ENCODE results near the gene USP35. TPM values are rescaled to one million over a fixed set of nuclear protein-coding genes. Genes with fewer than 3 reads are reported as not detected.
"Not testable (repeated sequence)": the region's sequence is repeated elsewhere in the genome, so short reads cannot be mapped to it uniquely, and the experiment has no call there.

Gene USP35
- total RNA-seq, 2 donors from 2014 or later = 7.2 to 7.9 TPM

DNA sequence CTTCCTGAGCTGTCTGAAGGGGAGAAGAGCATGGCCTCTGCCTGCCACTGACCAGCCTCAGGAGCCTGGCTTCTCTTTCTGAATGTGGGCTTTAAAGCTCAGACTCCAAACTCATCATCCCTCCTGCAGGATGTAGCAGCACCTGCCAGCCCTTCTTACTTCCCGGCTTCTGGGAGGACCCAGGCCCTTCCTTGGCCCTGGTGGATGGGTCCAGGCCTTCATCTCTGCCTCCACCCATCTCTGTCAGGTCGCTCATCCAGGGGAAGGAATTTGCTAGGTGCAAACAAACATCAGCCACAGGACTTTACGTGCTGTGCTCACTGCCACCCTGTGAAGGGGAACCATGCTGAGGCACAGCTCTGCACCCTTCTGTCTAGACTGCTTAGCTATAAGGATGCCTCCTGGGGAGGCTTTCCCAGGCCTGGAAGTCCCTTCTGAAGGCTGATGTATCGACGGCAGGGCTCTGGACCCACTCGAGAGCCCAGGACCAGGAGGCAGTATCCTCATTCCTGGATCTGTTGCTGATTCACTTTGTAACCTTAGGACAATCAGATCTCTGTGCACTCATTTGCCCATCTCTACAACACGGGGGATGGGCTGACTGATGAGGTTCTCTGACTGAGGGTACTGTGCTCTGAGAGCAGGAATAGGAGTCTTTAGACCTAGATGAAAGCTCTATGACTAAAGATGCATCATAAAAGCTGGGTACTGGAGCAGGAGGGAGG lies 30.9 kb downstream of the USP35 start:
- Mint-ChIP-seq H3K27ac (no peak overlapping the region), H3K36me3 (no peaks in the 10 kb centered on the region), H3K27me3 (no peaks in the 10 kb centered on the region), H3K4me1 (ENCODE audit: low read depth in 2 of 2) (peaks cover 0 to 3% of the 10 kb centered on the region in 2 donors), H3K9me3 (no peaks in the 10 kb centered on the region), H3K4me3 (no peak overlapping the region)
- DNase-seq (ENCODE audit: low spot score) (no peak), ATAC-seq (no peak)

DNA sequence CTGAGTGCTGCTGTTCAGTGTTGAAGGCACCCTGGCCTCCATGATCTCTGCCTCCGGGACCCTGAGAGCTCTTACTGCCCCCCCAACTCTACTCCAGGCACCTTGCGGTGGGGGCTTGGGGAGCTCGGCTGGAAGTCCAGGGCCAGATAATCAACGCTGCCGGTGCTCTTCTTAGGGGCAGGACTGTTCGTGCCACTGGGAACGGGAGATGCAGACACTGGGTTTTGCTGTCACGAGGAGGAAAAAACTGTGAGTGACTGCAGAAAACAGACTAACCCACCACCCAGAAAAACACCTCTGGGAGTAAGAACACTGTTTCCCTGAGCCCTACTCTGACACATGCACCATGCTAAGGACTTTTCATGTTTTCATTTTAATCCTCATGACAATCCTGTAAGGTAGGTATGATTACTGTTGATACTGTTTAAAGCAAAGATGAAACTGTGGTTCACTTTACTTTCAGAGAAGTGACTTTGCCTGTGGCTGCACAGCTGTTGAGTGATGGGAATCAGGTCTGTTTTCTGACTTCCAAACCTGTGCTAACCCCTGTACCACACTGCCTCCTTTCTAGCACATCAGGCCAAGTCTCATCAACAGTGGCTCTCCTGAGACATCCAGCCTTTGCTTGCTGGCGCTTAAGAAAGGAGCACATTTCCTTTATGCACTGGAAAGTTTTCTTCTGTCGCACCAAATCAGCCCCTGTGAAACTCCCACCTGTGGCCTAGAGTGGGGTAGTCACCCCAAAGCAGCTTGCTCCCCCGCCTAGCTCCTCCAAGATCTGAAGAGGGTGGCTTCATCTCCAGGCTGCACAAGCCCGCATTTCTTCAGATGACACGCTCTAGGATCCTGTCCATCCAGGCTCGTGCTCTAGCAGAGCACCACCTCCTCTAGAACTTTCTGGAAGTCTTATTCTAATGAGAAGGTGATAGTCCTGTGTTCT lies 31.8 kb downstream of the USP35 start:
- H3K27ac Mint-ChIP-seq = no peak overlapping the region
- no peaks in the 10 kb centered on the region for H3K27me3 Mint-ChIP-seq
- no peaks in the 10 kb centered on the region for H3K36me3 Mint-ChIP-seq
- ATAC-seq (no peak), DNase-seq (ENCODE audit: low spot score) (no peak)
- H3K9me3 Mint-ChIP-seq = no peaks in the 10 kb centered on the region
- H3K4me3 Mint-ChIP-seq = no peak overlapping the region
- H3K4me1 Mint-ChIP-seq (ENCODE audit: low read depth in 2 of 2) = peaks cover 0 to 3% of the 10 kb centered on the region in 2 donors

DNA sequence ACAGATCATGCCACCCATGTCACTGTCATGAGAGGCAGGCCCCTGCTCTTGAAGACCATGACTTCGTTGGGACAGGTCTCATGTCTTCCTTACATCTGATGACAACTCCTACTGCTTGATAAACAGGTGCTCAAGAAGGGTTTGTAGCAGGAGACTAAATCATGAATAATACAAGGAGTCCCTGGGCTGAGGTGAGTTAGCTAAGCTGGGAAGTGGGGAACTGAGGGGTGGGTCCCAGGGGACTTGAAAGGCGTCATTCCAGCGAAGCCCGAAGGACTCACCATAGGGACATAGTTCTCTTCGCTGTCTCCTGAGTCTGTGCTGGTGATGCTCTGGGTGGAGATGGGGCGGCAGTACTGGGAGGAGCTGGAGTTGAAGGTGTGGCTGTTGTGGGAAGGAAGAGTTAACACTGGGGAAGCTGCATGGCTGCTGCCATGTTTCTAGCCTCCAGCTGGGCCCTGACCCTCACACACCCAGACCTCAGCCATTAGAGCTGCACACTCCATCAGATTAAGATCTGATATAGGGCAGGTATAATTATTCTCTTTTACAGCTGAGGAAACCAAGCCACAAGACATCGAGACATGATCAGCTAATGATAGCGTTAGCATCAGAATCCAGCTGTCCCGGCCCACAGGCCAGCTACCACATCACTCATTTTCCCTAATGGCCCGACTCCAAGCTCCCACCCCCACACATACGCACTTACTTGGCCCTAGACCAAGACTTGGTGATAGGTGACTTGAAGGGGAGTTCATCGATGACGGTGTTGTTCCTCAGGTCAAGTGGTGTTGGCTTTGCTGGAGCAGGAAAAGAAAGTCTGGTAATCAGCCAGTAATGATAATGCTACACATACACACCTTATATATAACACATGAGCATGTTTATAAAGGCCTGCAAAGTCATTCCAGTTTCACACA lies 32.9 kb downstream of the USP35 start:
- DNase-seq (ENCODE audit: low spot score) (no peak), ATAC-seq (no peak)
- Mint-ChIP-seq H3K4me3 (no peak overlapping the region), H3K36me3 (no peaks in the 10 kb centered on the region), H3K4me1 (ENCODE audit: low read depth in 2 of 2) (peaks cover 0 to 3% of the 10 kb centered on the region in 2 donors), H3K9me3 (no peaks in the 10 kb centered on the region), H3K27me3 (no peaks in the 10 kb centered on the region), H3K27ac (no peak overlapping the region)

DNA sequence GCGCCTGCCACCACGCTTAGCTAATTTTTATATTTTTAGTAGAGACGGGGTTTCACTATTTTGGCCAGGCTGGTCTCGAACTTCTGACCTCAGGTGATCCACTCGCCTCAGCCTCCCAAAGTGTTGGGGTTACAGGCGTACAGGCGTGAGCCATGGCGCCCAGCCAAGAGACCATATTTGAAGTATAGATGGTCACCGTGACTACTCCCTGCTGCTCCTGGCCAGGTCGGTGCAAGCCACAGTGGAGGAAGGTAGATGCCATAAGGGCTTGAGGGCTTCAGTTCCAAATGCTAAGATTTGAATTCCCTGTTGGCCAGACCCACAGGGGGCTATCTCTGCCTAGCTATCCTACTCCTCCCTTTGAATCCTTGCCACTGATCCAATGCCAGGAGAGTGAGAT lies 34.0 kb downstream of the USP35 start:
- H3K36me3 Mint-ChIP-seq; DNase-seq (ENCODE audit: low spot score); H3K9me3 Mint-ChIP-seq; ATAC-seq; H3K27me3 Mint-ChIP-seq; H3K4me1 Mint-ChIP-seq (ENCODE audit: low read depth in 2 of 2); H3K4me3 Mint-ChIP-seq; H3K27ac Mint-ChIP-seq: not testable (repeated sequence)

DNA sequence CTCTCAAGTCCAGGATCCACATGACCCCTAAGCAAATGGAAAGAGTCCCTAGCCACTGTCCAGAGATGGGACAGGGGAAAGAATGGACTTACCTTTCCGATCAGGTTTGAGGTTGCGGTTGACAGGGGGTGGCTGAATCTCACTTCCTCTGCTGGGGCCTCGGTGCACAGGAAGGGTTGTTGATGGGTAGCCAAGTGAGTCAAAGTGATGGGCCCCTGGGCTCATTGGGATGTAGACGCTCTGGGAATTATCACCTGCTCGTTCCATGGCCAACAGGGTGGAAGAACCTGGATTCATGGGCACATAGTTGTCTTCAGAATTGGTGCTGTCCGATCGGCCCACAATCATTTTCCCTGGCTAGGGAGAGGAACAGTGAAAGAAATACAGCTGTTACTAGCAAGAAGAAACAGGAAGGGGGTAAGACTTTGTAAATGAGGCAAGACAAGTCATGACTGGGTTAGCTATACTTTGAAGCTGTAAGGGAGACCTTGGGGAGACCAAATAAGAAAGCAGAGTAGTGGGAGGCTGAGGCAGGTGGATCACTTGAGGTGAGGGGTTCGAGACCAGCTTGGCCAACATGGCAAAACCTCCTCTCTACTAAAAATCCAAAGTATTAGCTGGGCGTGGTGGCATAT lies 34.7 kb downstream of the USP35 start:
- no peaks in the 10 kb centered on the region for H3K9me3 Mint-ChIP-seq
- H3K27ac Mint-ChIP-seq = no peak overlapping the region
- no peaks in the 10 kb centered on the region for H3K36me3 Mint-ChIP-seq
- DNase-seq (ENCODE audit: low spot score) (no peak), ATAC-seq (no peak)
- no peaks in the 10 kb centered on the region for H3K4me1 Mint-ChIP-seq (ENCODE audit: low read depth in 2 of 2)
- H3K27me3 Mint-ChIP-seq = no peaks in the 10 kb centered on the region
- H3K4me3 Mint-ChIP-seq = no peak overlapping the region

DNA sequence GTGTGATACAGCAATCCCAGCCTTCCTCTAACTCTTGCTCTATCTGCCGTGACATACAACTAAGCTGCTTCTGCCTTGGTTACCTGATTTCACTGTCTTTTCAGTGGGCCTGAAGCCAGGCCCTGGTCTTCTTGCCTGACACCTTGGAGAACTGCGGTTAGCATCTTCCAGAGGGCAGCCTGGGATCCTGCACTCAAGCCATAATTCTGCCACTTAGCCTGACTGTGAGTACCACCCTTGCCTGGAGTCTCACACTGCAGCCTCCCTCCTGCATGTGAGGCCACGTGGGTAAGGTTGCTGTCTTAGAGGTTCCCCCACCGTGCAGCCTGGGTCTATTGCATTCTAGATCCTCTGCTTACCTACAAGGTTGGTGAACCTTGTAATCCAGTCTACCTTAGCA lies 35.8 kb downstream of the USP35 start:
- H3K36me3 Mint-ChIP-seq = no peaks in the 10 kb centered on the region
- H3K27me3 Mint-ChIP-seq = no peaks in the 10 kb centered on the region
- ATAC-seq = no peak
- H3K4me1 Mint-ChIP-seq (ENCODE audit: low read depth in 2 of 2) = no peaks in the 10 kb centered on the region
- no peaks in the 10 kb centered on the region for H3K9me3 Mint-ChIP-seq
- no peak overlapping the region for H3K27ac Mint-ChIP-seq
- DNase-seq (ENCODE audit: low spot score) = no peak
- no peak overlapping the region for H3K4me3 Mint-ChIP-seq

DNA sequence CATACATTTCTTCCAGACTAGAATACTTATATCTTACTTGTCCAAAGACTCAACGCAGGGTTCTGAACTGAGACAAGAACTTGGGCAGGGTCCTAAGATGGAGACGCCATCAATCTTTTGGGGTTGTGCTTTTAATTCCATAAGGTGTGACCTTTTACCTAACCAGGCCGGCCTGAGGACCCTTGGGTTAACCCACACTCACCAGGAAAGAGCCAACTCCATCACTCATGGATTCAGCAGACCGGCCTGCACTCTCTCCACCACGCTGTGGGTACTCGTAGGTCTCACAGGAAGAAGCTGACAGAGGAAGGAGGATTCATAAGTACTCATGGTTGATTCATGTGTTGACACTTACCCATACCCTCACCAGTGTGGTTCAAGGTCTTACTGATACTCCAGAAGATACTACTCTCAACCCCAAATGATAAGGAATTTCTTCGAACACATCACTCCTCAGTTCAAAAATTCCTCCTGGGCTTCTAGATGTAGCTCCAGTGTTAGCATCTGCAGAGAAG lies 36.2 kb downstream of the USP35 start:
- Mint-ChIP-seq H3K27ac (no peak overlapping the region), H3K4me3 (no peak overlapping the region)

DNA sequence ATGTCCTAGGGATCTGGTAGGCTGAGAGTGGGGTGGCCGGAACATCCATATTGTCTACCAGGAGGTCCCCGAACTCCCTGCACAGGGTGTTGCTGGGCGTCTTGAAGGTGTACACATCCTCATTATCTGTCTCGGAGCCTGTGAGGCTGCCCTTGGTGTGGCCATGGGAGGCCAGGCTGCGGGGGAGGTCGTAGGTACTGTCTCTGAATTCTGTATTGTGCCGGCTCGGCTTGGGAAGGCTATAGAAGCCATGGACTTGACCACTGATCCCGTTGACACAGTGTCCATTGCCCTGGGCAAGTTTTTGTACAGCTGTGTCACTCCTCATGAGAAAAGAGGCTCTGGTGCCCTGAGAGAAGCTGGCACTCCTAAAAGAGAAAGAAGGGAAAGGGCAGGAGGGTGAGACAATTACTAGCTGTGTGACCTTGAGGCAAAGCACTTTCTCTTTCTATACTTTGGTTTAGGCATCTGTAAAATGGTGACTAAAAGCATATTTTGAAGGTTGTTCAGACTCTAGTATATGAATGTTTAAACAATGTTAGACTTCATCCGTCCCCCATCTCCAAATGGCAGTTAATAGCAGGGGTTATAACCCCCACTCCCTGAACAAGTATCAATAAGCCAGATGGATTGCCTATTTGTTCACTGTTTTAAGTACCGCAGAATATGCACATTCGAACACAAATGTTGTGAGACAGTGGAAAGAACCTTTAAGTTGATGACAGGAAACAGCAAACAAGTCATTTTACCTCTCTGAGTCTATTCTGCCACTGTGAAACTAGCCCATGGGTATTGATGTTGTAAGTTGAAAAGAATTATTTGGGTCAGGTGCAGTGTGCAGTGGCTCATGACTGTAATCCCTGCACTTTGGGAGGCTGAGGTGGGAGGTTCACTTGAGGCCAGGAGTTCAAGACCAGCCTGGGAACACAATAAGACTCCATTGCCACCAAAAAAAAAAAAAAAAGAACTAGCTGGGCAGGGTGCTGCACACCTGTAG lies 38.3 kb downstream of the USP35 start:
- H3K4me3 Mint-ChIP-seq = no peak overlapping the region
- no peaks in the 10 kb centered on the region for H3K36me3 Mint-ChIP-seq
- no peaks in the 10 kb centered on the region for H3K4me1 Mint-ChIP-seq (ENCODE audit: low read depth in 2 of 2)
- ATAC-seq (no peak), DNase-seq (ENCODE audit: low spot score) (no peak)
- H3K27ac Mint-ChIP-seq = peak overlapping the region in 1 of 2 donors; percentile 18
- H3K27me3 Mint-ChIP-seq = no peaks in the 10 kb centered on the region
- H3K9me3 Mint-ChIP-seq = no peaks in the 10 kb centered on the region

More for the DNA sequence above, 36.2 kb downstream of the USP35 start:
- H3K36me3 Mint-ChIP-seq = no peaks in the 10 kb centered on the region
- no peaks in the 10 kb centered on the region for H3K27me3 Mint-ChIP-seq
- H3K4me1 Mint-ChIP-seq (ENCODE audit: low read depth in 2 of 2) = no peaks in the 10 kb centered on the region
- ATAC-seq (no peak), DNase-seq (ENCODE audit: low spot score) (no peak)
- H3K9me3 Mint-ChIP-seq = no peaks in the 10 kb centered on the region

DNA sequence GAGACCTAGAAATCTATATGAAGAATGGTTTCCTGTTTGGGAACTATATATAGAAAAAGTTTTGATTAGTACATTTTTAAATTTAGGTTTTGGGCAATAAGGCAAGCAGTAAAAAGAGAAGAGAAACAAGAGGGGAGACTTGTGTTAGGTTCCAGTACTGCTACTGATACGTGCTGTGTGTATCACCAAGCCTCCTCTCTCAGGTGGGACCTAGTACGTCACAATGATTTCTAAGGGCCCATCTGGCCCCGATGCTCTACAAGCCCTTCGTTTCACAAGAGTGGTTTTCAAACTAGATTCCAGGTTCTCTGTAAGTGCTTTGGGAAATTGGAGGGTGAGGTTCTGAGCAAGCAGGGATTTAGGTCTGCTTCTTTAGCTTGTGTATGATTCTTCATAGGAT lies 39.2 kb downstream of the USP35 start:
- ATAC-seq (no peak), DNase-seq (ENCODE audit: low spot score) (no peak)
- Mint-ChIP-seq H3K27me3 (no peaks in the 10 kb centered on the region), H3K27ac (no peak overlapping the region), H3K9me3 (no peaks in the 10 kb centered on the region), H3K4me1 (ENCODE audit: low read depth in 2 of 2) (no peaks in the 10 kb centered on the region), H3K36me3 (no peaks in the 10 kb centered on the region), H3K4me3 (no peak overlapping the region)

DNA sequence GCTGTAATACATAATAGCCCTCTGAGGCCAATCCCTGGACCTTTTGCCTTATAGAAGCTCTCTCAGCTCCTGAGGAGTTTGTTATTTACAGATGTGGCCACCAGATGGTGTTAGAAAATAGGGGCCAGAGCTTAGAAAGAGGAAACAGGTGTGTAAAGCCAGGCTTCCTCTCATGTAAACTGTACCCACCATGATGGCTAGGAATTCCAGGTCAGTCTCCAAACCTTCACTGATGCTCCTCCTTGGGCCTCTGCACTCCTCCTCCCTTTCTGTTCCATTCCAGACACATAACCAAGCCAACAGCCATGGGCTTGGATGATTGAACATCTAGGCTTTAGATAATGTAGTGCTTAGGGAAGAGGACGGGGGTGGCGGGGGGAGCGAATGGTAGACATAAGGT lies 39.7 kb downstream of the USP35 start:
- no peaks in the 10 kb centered on the region for H3K36me3 Mint-ChIP-seq
- no peak overlapping the region for H3K4me3 Mint-ChIP-seq
- H3K9me3 Mint-ChIP-seq = no peaks in the 10 kb centered on the region
- ATAC-seq (no peak), DNase-seq (ENCODE audit: low spot score) (no peak)
- no peaks in the 10 kb centered on the region for H3K27me3 Mint-ChIP-seq
- no peaks in the 10 kb centered on the region for H3K4me1 Mint-ChIP-seq (ENCODE audit: low read depth in 2 of 2)
- H3K27ac Mint-ChIP-seq = no peak overlapping the region

DNA sequence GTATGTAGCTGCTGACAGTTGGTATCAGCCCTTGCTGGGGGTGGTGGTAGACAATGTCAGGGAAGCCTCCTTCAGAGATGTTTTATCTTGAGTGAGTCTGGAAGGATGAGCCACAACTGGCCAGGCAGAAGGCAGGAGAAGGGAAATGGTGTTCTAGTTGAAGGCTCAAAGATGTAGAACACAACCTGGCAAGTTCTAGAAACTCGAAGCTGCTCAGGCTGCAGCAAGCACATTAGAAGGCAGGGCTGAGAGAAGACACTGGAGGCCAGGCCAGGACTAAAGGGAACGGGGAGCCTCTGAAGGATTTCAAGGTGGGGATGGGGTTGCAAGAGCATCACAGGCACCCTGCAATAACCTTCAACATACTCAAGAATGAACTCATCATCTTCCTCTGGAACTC lies 40.4 kb downstream of the USP35 start:
- no peaks in the 10 kb centered on the region for H3K4me1 Mint-ChIP-seq (ENCODE audit: low read depth in 2 of 2)
- DNase-seq (ENCODE audit: low spot score) (no peak), ATAC-seq (no peak)
- H3K36me3 Mint-ChIP-seq = no peaks in the 10 kb centered on the region
- H3K27me3 Mint-ChIP-seq = no peaks in the 10 kb centered on the region
- no peak overlapping the region for H3K4me3 Mint-ChIP-seq
- no peaks in the 10 kb centered on the region for H3K9me3 Mint-ChIP-seq
- H3K27ac Mint-ChIP-seq = no peak overlapping the region

DNA sequence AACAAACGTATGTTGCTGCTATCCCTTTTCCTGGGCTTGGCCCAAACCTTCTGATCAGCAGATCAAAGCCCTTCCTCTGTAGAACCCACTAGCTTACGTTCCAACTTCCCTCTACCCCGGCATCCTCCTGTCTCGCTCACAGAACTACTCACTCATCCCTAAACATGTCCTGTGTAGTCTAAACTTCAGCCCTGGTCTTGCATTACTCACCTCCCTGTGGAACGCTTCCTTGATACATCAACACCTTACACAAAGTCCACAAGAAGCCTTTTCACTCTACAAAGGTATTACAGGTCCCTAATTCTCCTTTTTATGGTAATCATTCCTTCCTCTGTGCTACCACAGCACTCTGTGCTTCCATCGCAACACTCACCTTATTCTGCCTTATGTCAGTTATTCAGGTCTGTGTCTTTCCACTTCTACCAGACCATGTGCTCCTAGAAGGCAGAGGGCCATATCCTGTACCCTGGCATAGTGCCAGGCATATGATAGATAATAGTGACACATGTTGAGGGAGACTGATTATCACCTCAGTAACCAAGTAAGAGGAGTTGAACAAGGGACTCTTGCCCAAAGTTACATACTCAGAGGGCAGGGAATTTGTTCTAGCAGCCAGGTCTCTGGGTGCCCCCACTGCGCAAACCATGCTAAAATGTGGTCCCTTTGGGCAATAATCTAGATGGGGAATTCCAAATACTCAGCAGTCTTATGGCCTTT lies 41.6 kb downstream of the USP35 start:
- Mint-ChIP-seq H3K4me3 (no peak overlapping the region), H3K4me1 (ENCODE audit: low read depth in 2 of 2) (no peaks in the 10 kb centered on the region), H3K27ac (no peak overlapping the region), H3K9me3 (no peaks in the 10 kb centered on the region), H3K36me3 (no peaks in the 10 kb centered on the region), H3K27me3 (peaks cover 0 to 1% of the 10 kb centered on the region in 2 donors)
- DNase-seq (ENCODE audit: low spot score) (no peak), ATAC-seq (no peak)

Data from natural killer cell treated with Interleukin-12 subunit alpha and Interleukin-12 subunit beta and Interleukin-15 and Interleukin-18, amount 100 ng/mL, for 72 hours (primary cell).